A673 (cell line): ENCODE measurements around the gene SNRNP40. TPM values are rescaled to one million over a fixed set of nuclear protein-coding genes. Genes with fewer than 3 reads are reported as not detected.

Source experiments
- Bru-seq: library from RNA; stranded (reverse); fragments of 400-500 nt; gene quantifications from one replicate; lab custom pipeline; 2021; lab: Mats Ljungman, UMichigan
- BruChase-seq, 2 experiments: library from RNA; stranded (reverse); fragments of 400-500 nt; gene quantifications; one replicate each; lab custom pipeline; 2021; lab: Mats Ljungman, UMichigan
- BruUV-seq: library from RNA; stranded (reverse); fragments of 400-500 nt; replicated peaks from 2 replicates; lab custom pipeline; 2021; lab: Mats Ljungman, UMichigan
- CTCF ChIA-PET: fragments of 300-600 bp; sonication (Branson Sonifier 250); formaldehyde crosslinking; loops from one replicate; lab custom pipeline; 2022; ENCODE audit warnings: antibody characterized with exemption; lab: Charles Lee
- POLR2A ChIA-PET: fragments of 300-600 bp; sonication (Branson Sonifier 250); formaldehyde crosslinking; loops from one replicate; lab custom pipeline; 2022; ENCODE audit warnings: antibody characterized with exemption; ENCODE audit not compliant: low non-redundant PET; lab: Charles Lee
- DNase-seq: peaks from one replicate; pipeline ENCODE4 v3.0.0-alpha.2; 2015; ENCODE audit warnings: low spot score
- H3K27ac ChIP-seq: fragments of 200-600 bp; sonication (generic); 2 replicates; pipeline ENCODE4 v1.5.1; 2016; ENCODE audit warnings: mixed run types, low read depth, mild to moderate bottlenecking, mixed read lengths, antibody characterized with exemption, low read length; ENCODE audit not compliant: poor library complexity, severe bottlenecking
- H3K27me3 ChIP-seq: fragments of 200-600 bp; sonication (generic); replicated peaks from 2 replicates; pipeline ENCODE4 v1.6.1; 2017; ENCODE audit warnings: mixed run types, low read depth, mild to moderate bottlenecking, mixed read lengths, antibody characterized with exemption, low read length; ENCODE audit not compliant: insufficient read depth, poor library complexity
- H3K36me3 ChIP-seq: fragments of 200-600 bp; sonication (generic); 2 replicates; pipeline ENCODE4 v1.6.1; 2016; ENCODE audit warnings: mixed run types, mild to moderate bottlenecking, mixed read lengths, antibody characterized with exemption, low read length; ENCODE audit not compliant: insufficient read depth, poor library complexity, severe bottlenecking
- H3K4me1 ChIP-seq: fragments of 200-600 bp; sonication (generic); 2 replicates; pipeline ENCODE4 v1.6.1; 2017; ENCODE audit warnings: mixed run types, mild to moderate bottlenecking, mixed read lengths, antibody characterized with exemption, low read length; ENCODE audit not compliant: insufficient read depth, poor library complexity, severe bottlenecking
- H3K4me3 ChIP-seq: fragments of 200-600 bp; sonication (generic); 2 replicates; pipeline ENCODE4 v1.5.1; 2016; ENCODE audit warnings: low read depth, mixed run types, mild to moderate bottlenecking, mixed read lengths, low read length; ENCODE audit not compliant: poor library complexity, severe bottlenecking
- H3K9me3 ChIP-seq: fragments of 200-600 bp; sonication (generic); 2 replicates; pipeline ENCODE4 v1.6.1; 2016; ENCODE audit warnings: mixed run types, low read depth, mild to moderate bottlenecking, mixed read lengths, antibody characterized with exemption, low read length; ENCODE audit not compliant: poor library complexity, severe bottlenecking
- CTCF ChIP-seq: fragments of 300-800, 200-600 bp; sonication (generic); conservative IDR thresholded peaks from 2 replicates; pipeline ENCODE4 v1.5.1; 2017; ENCODE audit warnings: low read depth, mild to moderate bottlenecking, antibody characterized with exemption, low read length, moderate library complexity, mixed read lengths
- EZH2 ChIP-seq: fragments of 200-600 bp; sonication (generic); IDR thresholded peaks from 2 replicates; pipeline ENCODE4 v1.6.1; 2017; ENCODE audit warnings: borderline replicate concordance, low read depth, mild to moderate bottlenecking, mixed read lengths, antibody characterized with exemption, low read length; ENCODE audit not compliant: poor library complexity, severe bottlenecking
- intact Hi-C: fragments of 100-400 bp; cut with micrococcal nuclease; formaldehyde crosslinking; loops from one replicate; pipeline ENCODE4 v1.10.0; 2022; ENCODE audit not compliant: unreplicated experiment
- long read RNA-seq: library from polyadenylated mRNA; stranded (forward); transcript quantifications from one replicate; pipeline ENCODE4 v2.0.0, GENCODE V29; 2022
- total RNA-seq: library from RNA; stranded (reverse); gene quantifications from 2 replicates; pipeline ENCODE4 v1.2.3, GENCODE V29; 2021

Gene SNRNP40
- total RNA-seq (121 and 124 TPM in 2 replicates), Bru-seq, nascent RNA (percentile 91 among the genes with signal in this experiment), BruChase-seq, experiment 1, labeled RNA remaining after a 2-hour chase (percentile 84 among the genes with signal in this experiment), BruChase-seq, experiment 2, labeled RNA remaining after a 6-hour chase (percentile 86 among the genes with signal in this experiment)
- long read RNA-seq, transcript SNRNP40-201 (10 exons, 1,597 nt), result major isoform, 254 of 283 reads
- long read RNA-seq, partial matches to known transcripts, result 5 of 283 reads
- long read RNA-seq, other reads (novel, unspliced or antisense), result 22 of 283 reads

GRCh38 chr1:31296486-31297276 is at the start of gene SNRNP40, which contains the start of gene ZCCHC17:
Gene SNRNP40, minus strand, starts transcription at chr1:31296788. Its CDS starts 37 bp downstream, at chr1:31296751.
Gene ZCCHC17, plus strand, starts transcription at chr1:31297032. Its CDS starts 13,067 bp downstream, at chr1:31310099.
- Histone ChIP-seq H3K36me3 (peaks cover 25% of the 10 kb centered on the region), H3K4me1 (peaks cover 14% of the 10 kb centered on the region), H3K27me3 (no peaks in the 10 kb centered on the region), H3K27ac (peak within 1 kb of the TSS; percentile 90), H3K9me3 (no peaks in the 10 kb centered on the region), H3K4me3 (peak within 1 kb of the TSS; percentile 80)
- ChIA-PET POLR2A (interaction anchor here (0.5 to 0.9 kb wide), 3 partner anchors 10 to 509 kb away, joined by 3 to 4 read pairs (median 4); no protein-coding TSS in a partner anchor), CTCF (interaction anchor here (0.6 kb wide), 1 partner anchor 155 kb away, joined by 3 read pairs; no protein-coding TSS in a partner anchor)
- peak; percentile 100 for DNase-seq
- TF ChIP-seq CTCF (no peak; the same call in 1 of the 2 replicates), EZH2 (no peak)
- BruUV-seq, result no TSS peak
- intact Hi-C loops, result no loop called here

GRCh38 chr1:31345635-31346034 is 49.0 kb upstream of the SNRNP40 start:
- H3K4me1 ChIP-seq, result no peaks in the 10 kb centered on the region
- BruUV-seq, result no TSS peak
- no peak overlapping the region for H3K4me3 ChIP-seq
- ChIA-PET CTCF (no interaction called here), POLR2A (no interaction called here)
- no peaks in the 10 kb centered on the region for H3K9me3 ChIP-seq
- no peak for TF ChIP-seq EZH2
- no peak for TF ChIP-seq CTCF
- DNase-seq, result no peak
- no peaks in the 10 kb centered on the region for H3K27me3 ChIP-seq
- peaks cover 7% of the 10 kb centered on the region for H3K36me3 ChIP-seq
- intact Hi-C loops, result no loop called here
- H3K27ac ChIP-seq, result no peak overlapping the region

- ChIA-PET POLR2A (no interaction called here), CTCF (no interaction called here)
- TF ChIP-seq EZH2 (no peak), CTCF (no peak)
- H3K36me3 ChIP-seq, result peaks cover 7% of the 10 kb centered on the region
- BruUV-seq, result no TSS peak
- no peak overlapping the region for H3K4me3 ChIP-seq
- H3K27me3 ChIP-seq, result no peaks in the 10 kb centered on the region
- DNase-seq, result no peak
- no peaks in the 10 kb centered on the region for H3K4me1 ChIP-seq
- no peak overlapping the region for H3K27ac ChIP-seq
- H3K9me3 ChIP-seq, result no peaks in the 10 kb centered on the region
- intact Hi-C loops, result no loop called here
Measured at GRCh38 chr1:31344503-31344902, 47.9 kb upstream of the SNRNP40 start.
